Measurements from ENCODE around the gene NFKB1. TPM values are rescaled to one million over a fixed set of nuclear protein-coding genes. Genes with fewer than 3 reads are reported as not detected.

NFKB1 gene
- total RNA-seq, 1 donor from 2014 or later: 24.6 TPM

- H3K4me1 Mint-ChIP-seq: peaks cover 10% of the 10 kb centered on the region
- H3K27ac Mint-ChIP-seq (ENCODE audit: unreplicated experiment): no peak overlapping the region
- peak; percentile 4 for DNase-seq (ENCODE audit: low read depth, low spot score)
- no peaks in the 10 kb centered on the region for H3K9me3 Mint-ChIP-seq
- no peak overlapping the region for H3K4me3 Mint-ChIP-seq
- no peaks in the 10 kb centered on the region for H3K27me3 Mint-ChIP-seq (ENCODE audit: low read depth)
- TF ChIP-seq CTCF (conservative IDR thresholded peaks at IDR 0.05): peak; percentile 39
- no peaks in the 10 kb centered on the region for H3K36me3 Mint-ChIP-seq (ENCODE audit: low read depth)
Measured at GRCh38 chr4:102623622-102624021, 122.5 kb downstream of the NFKB1 start.

- Mint-ChIP-seq H3K4me1 (peaks cover 10% of the 10 kb centered on the region), H3K27me3 (ENCODE audit: low read depth) (no peaks in the 10 kb centered on the region), H3K9me3 (no peaks in the 10 kb centered on the region), H3K27ac (ENCODE audit: unreplicated experiment) (no peak overlapping the region), H3K36me3 (ENCODE audit: low read depth) (no peaks in the 10 kb centered on the region), H3K4me3 (no peak overlapping the region)
- DNase-seq (ENCODE audit: low read depth, low spot score): no peak
- no peak for TF ChIP-seq CTCF (conservative IDR thresholded peaks at IDR 0.05)
Measured at GRCh38 chr4:102624505-102624904, 123.3 kb downstream of the NFKB1 start.

- no peak for TF ChIP-seq CTCF (conservative IDR thresholded peaks at IDR 0.05)
- no peak for DNase-seq (ENCODE audit: low read depth, low spot score)
- Mint-ChIP-seq H3K27ac (ENCODE audit: unreplicated experiment) (no peak overlapping the region), H3K36me3 (ENCODE audit: low read depth) (no peaks in the 10 kb centered on the region), H3K27me3 (ENCODE audit: low read depth) (no peaks in the 10 kb centered on the region), H3K9me3 (no peaks in the 10 kb centered on the region), H3K4me1 (peaks cover 9% of the 10 kb centered on the region), H3K4me3 (no peak overlapping the region)
Measured at GRCh38 chr4:102625232-102625930, 124.2 kb downstream of the NFKB1 start.

- Mint-ChIP-seq H3K4me1 (no peaks in the 10 kb centered on the region), H3K36me3 (ENCODE audit: low read depth) (peaks cover 5% of the 10 kb centered on the region), H3K4me3 (no peak overlapping the region), H3K27ac (ENCODE audit: unreplicated experiment) (no peak overlapping the region), H3K9me3 (no peaks in the 10 kb centered on the region), H3K27me3 (ENCODE audit: low read depth) (no peaks in the 10 kb centered on the region)
- TF ChIP-seq CTCF (conservative IDR thresholded peaks at IDR 0.05): no peak
- no peak for DNase-seq (ENCODE audit: low read depth, low spot score)
Measured at GRCh38 chr4:102627831-102628523, 126.8 kb downstream of the NFKB1 start.

GRCh38 chr4:102629673-102630072, 128.5 kb downstream of the NFKB1 start:
- no peak for TF ChIP-seq CTCF (conservative IDR thresholded peaks at IDR 0.05)
- peaks cover 5% of the 10 kb centered on the region for H3K36me3 Mint-ChIP-seq (ENCODE audit: low read depth)
- DNase-seq (ENCODE audit: low read depth, low spot score): no peak
- H3K4me3 Mint-ChIP-seq: no peak overlapping the region
- no peaks in the 10 kb centered on the region for H3K27me3 Mint-ChIP-seq (ENCODE audit: low read depth)
- H3K27ac Mint-ChIP-seq (ENCODE audit: unreplicated experiment): no peak overlapping the region
- no peaks in the 10 kb centered on the region for H3K4me1 Mint-ChIP-seq
- H3K9me3 Mint-ChIP-seq: no peaks in the 10 kb centered on the region
